Suprapubic skin (tissue), 4 donors: ENCODE results near the gene SEPTIN3. TPM values are rescaled to one million over a fixed set of nuclear protein-coding genes. Genes with fewer than 3 reads are reported as not detected.

Experiments
- DNase-seq, 2 donors: peaks; one replicate each; pipeline ENCODE4 v3.0.0-alpha.2; 2019; ENCODE audit warnings: low spot score in 2 of 2
- H3K27ac ChIP-seq: fragments of 200-600 bp; sonication (generic); one replicate; pipeline ENCODE4 v1.5.1; 2019
- H3K27me3 ChIP-seq: fragments of 200-600 bp; sonication (generic); one replicate; pipeline ENCODE4 v1.5.1; 2019
- H3K36me3 ChIP-seq: fragments of 200-600 bp; sonication (generic); one replicate; pipeline ENCODE4 v1.5.1; 2019
- H3K4me1 ChIP-seq: fragments of 200-600 bp; sonication (generic); one replicate; pipeline ENCODE4 v1.5.1; 2019
- H3K4me3 ChIP-seq: fragments of 200-600 bp; sonication (generic); one replicate; pipeline ENCODE4 v1.5.1; 2019; ENCODE audit warnings: mild to moderate bottlenecking
- H3K9me3 ChIP-seq: fragments of 200-600 bp; sonication (generic); one replicate; pipeline ENCODE4 v1.5.1; 2019
- EP300 ChIP-seq: sonication (generic); formaldehyde crosslinking; IDR thresholded peaks from one replicate; pipeline ENCODE4 v1.6.1; 2017; ENCODE audit warnings: antibody characterized with exemption
- POLR2A ChIP-seq, 2 donors: fragments of 450-650 bp; IDR thresholded peaks; one replicate each; pipeline ENCODE4 v1.6.1; 2017; ENCODE audit warnings: antibody characterized with exemption in 2 of 2, mild to moderate bottlenecking in 2 of 2, moderate library complexity in 2 of 2
- POLR2AphosphoS5 ChIP-seq, 3 donors: sonication (generic); formaldehyde crosslinking; IDR thresholded peaks; one replicate each; pipeline ENCODE4 v1.6.1; 2017; ENCODE audit warnings: antibody characterized with exemption in 3 of 3
- WGBS: methylation state at CpG from one replicate; pipeline ENCODE4 v1.1.5; 2018; 5-methylcytosine and 5-hydroxymethylcytosine counted together
- total RNA-seq, 4 donors: library from RNA; depleted of rRNA; stranded (reverse); fragments of >200 nt; gene quantifications; one replicate each; pipeline ENCODE4 v1.1.0, GENCODE V29; 2016
- TF ChIP-seq, protein P1 (sequence below), 2 donors: fragments of 200-600 bp in 1 of 2; fragments of 450-650 bp in 1 of 2; sonication (generic) in 1 of 2; IDR thresholded peaks; one replicate each; pipeline ENCODE4 v1.5.1; 2016 to 2019; ENCODE audit warnings: antibody characterized with exemption in 2 of 2, mild to moderate bottlenecking in 1 of 2, moderate library complexity in 1 of 2

The SEPTIN3 gene
- total RNA-seq, 4 donors from 2014 or later, result 1.1 to 2.7 (median 1.7) TPM

DNA sequence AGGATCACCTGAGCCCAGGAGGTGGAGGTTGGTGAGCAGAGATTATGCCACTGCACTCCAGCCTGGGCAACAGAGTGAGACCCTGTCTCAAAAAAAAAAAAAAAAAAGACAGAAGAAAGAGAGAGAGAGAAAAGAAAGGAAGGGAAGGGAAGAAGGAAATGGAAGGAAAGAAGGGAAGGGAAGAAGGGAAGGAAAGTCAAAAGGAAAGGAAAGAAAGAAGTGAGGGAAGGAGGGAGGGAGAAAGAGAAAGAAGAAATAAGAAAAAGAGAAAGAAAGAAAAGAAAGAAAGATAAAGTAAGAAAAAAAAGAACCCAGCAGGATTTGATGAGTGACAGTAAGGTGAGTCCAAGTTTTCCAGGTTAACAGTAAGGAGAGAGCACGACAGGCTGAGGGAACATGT, 49.0 kb downstream of the SEPTIN3 start:
- H3K9me3 ChIP-seq, result no peaks in the 10 kb centered on the region
- WGBS, result 70% methylated on average over 1 of the region's 1 CpG
- no peaks in the 10 kb centered on the region for H3K4me1 ChIP-seq
- TF ChIP-seq EP300 (no peak), POLR2A (IDR thresholded peaks at IDR 0.05) (no peak), POLR2AphosphoS5 (IDR thresholded peaks at IDR 0.05) (no peak)
- TF ChIP-seq, protein P1, sequence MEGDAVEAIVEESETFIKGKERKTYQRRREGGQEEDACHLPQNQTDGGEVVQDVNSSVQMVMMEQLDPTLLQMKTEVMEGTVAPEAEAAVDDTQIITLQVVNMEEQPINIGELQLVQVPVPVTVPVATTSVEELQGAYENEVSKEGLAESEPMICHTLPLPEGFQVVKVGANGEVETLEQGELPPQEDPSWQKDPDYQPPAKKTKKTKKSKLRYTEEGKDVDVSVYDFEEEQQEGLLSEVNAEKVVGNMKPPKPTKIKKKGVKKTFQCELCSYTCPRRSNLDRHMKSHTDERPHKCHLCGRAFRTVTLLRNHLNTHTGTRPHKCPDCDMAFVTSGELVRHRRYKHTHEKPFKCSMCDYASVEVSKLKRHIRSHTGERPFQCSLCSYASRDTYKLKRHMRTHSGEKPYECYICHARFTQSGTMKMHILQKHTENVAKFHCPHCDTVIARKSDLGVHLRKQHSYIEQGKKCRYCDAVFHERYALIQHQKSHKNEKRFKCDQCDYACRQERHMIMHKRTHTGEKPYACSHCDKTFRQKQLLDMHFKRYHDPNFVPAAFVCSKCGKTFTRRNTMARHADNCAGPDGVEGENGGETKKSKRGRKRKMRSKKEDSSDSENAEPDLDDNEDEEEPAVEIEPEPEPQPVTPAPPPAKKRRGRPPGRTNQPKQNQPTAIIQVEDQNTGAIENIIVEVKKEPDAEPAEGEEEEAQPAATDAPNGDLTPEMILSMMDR (IDR thresholded peaks at IDR 0.05), result no peak
- DNase-seq, result no peak
- no peak overlapping the region for H3K4me3 ChIP-seq
- no peaks in the 10 kb centered on the region for H3K36me3 ChIP-seq
- no peak overlapping the region for H3K27ac ChIP-seq
- no peaks in the 10 kb centered on the region for H3K27me3 ChIP-seq

Other genes with a start within 250 kb of the SEPTIN3 start
- gene CCDC134, start 168.8 kb upstream of the SEPTIN3 start, total RNA-seq, result 10 to 100 TPM; 10.1 to 22.0 (median 15.2) TPM
- gene SREBF2, start 136.3 kb upstream of the SEPTIN3 start, total RNA-seq, result 100 to 1,000 TPM in 3 of 4 donors, 10 to 100 TPM in 1; 97.5 to 160 (median 146) TPM
- gene SHISA8, start 54.4 kb upstream of the SEPTIN3 start, total RNA-seq, result not detected
- 1 to 10 TPM; 1.1 to 2.6 (median 1.9) TPM for gene TNFRSF13C, start 42.6 kb upstream of the SEPTIN3 start, total RNA-seq
- gene CENPM, start 22.3 kb upstream of the SEPTIN3 start, total RNA-seq, result 10 to 100 TPM in 1 of 4 donors, 1 to 10 TPM in 3; 8.8 to 16.5 (median 9.2) TPM
- gene WBP2NL, start 29.3 kb downstream of the SEPTIN3 start, total RNA-seq, result 1 to 10 TPM in 3 of 4 donors, under 1 TPM in 1; 0.76 to 9.6 (median 5.4) TPM
- gene NAGA, start 101.4 kb downstream of the SEPTIN3 start, total RNA-seq, result 10 to 100 TPM; 20.9 to 25.9 (median 22.2) TPM
- 10 to 100 TPM in 1 of 4 donors, 1 to 10 TPM in 3; 7.1 to 11.4 (median 8.0) TPM for gene PHETA2, start 104.8 kb downstream of the SEPTIN3 start, total RNA-seq
- 10 to 100 TPM; 11.8 to 18.6 (median 12.8) TPM for gene SMDT1, start 110.3 kb downstream of the SEPTIN3 start, total RNA-seq
- gene NDUFA6, start 121.3 kb downstream of the SEPTIN3 start, total RNA-seq, result 10 to 100 TPM; 40.2 to 62.1 (median 48.0) TPM
- 1 to 10 TPM in 3 of 4 donors, under 1 TPM in 1; 0.72 to 4.7 (median 2.0) TPM for gene CYP2D6, start 161.4 kb downstream of the SEPTIN3 start, total RNA-seq